HG03280 (cell line): ENCODE data around the gene USF3.

Source experiments
- ATAC-seq: cut with Tn5 transposase; IDR thresholded peaks from one replicate; pipeline ENCODE4 v1.9.1; 2021; ENCODE audit warnings: mild to moderate bottlenecking, moderate library complexity; ENCODE audit not compliant: unreplicated experiment

USF3 gene

DNA sequence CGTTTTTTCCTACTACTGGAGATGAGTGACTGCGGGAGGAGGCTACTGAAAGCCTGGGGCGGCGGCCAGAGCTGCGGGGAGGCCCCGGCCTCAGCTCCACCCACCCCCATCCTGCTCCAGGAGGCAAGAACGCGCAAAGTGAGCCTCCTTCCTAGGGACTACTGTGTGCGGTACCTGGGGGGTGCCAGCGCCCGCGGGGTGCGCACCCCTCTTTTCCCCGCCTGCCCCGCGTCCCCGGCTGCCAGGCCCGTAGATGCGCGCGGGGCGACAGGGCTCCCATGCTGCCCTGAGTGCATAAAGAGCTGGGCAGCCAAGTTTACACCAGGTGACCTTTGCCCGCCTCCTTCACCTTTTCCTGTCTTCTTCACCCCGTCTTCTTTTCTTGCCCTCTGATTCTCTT lies 2.5 kb upstream of the USF3 start:
- no peak for ATAC-seq

DNA sequence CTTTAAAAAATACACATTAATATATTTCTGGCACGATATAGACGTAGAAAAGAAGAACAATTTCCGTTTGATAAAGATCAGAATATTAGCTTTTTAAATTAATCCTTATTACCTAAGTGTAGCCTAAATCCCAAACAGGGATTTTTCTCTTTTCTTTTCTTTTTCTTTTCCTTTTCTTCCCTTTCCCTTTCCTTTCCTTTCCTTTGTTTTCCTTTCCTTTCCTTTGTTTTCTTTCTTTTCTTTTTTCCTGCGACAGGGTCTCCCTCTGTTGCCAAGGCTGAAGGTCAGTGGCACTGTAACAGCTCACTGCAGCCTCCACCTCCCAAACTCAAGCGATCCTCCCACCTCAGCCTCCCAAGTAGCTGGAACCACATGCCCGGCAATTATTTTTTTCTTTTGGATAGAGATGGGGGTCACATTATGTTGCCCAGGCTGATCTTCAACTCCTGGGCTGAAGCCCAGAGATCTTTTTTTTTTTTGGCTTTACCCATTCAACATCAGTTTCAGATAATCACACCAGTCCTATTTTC lies 1.8 kb upstream of the USF3 start:
- ATAC-seq = no peak

DNA sequence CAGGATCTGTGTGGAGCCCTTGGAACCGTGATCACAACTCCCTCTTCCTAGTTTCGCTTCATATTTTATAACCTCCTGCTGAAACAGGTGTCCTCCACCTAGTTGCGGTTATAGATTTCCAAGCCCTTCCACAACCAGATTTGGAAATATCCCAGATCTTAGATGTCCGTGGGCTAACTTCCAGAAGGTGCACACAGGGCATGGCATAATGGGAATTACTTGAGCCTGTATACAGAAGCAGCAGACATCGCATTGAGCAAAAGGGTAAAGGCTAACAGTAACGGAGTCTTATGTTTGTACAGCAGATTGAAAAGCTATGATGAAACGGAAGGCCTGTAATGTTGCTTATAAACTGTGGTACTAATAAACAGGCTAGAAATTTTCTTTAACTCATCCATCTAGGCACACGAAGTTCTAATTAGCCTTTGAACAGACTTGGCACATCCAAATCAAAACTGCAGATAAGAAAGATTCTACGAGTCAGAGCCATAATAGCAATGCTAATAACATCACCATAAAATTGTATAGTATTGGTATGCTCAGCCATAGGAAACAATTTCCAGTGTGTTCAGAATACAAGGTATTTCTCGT lies 1.2 kb upstream of the USF3 start:
- ATAC-seq = no peak

DNA sequence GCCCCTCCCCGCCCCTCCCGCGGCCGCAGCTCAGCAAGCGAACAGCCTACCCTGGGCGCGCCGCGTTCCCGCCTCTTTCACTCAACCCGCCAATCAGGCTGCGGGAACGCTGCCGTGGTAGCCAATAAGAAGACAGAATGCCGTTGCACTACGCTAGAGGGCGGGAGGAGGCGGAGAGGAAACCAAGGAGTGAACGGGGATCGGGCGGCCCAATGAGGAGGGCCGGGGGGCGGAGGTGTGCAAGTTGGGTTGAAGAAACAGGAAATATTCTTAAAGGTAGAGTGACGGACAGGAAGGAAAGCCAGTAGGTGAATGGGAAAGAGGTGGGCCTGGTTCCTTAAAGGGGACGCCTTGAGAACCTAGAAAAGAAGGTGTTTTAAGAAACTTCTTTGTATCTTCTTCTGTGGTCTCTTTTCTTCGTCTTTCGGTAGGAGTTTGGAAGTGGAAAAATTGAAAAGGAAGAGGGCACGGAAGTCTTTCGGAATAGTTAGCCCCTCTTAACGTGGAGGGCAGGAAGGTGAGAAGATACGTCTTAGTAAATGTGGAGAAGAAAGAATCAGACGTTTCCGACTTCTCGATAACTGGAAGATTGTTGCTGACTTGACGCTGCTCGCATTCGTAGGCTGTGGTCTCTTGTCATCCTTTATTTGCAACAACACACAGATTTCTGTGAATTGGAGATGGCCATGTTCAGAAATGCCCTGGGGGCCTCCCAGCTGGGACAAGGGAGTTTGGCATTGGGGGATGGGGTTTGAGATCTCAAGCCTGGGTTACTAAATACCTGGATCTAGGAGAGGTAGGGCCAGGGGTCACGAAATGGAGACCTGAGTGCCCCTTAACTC lies 437 bp upstream of the USF3 start:
- peak; percentile 95 for ATAC-seq

DNA sequence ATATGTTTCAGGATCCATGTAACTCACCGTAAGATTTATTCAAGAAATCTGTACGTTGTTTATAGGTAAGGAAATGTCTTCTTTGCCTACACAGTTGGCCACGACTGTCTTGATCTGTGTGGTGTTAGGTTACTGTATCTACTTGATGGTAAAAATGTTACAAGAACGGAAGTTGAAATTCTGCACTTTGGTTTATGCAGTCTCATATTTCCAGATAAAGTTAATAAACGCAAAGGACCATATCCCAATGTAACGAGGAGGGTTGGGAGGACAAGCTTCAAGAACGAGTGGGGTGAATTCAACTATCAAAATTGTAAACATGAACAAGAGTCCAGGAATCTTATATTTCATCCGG lies 1.0 kb downstream of the USF3 start:
- ATAC-seq = no peak

DNA sequence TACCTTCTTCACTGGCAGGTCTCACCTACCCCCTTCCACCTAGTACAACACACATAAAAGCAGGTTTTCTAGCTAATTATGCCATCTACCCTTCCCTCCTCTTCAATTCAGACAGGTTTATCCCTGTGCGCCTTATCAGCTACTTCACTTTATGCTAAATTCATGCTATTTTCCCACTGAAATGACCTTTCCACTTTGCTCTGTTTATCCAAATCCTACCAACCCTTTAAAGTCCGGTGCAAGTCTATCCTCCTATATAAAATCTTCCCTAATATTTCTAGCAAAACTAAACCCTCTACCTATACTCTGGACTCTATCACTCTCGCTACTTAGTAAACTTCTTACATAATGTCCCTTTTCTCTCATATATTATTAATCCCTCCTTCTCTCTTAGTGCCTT lies 6.0 kb downstream of the USF3 start:
- ATAC-seq = no peak

DNA sequence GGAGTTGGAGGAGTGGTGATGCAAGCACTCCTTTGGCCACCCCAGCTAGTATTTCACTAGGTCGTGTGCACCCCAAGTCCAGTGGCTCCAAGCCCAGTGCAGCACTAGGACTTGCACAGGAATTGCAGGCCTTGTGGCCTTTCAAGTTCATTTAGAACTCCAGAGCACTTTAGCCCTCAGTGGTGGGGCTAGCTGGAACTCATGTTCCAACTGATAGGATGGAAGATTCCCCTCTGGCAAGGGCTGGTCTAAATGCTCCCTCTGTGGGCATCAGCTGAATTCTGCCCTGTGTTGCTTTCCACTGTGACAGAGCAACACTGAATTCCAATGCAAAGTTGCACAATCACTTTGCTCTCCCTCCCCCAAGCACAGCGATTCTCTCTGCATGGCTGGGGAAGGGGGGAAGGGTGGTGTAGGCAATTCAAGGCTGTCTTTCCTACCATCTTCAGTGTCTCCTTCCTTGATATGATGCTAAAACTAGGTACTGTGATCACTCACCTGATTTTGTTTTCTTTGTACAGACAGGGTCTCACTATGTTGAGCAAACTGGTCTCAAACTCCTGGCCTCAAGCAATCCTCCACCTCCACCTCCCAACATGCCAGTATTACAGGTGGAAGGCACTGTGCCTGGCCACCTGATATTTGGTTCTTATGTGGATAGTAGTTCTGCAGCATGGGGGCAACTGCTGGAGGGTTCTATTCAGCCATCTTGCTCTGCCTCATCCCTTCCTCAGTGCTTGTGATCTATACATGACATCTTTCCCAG lies 10.3 kb downstream of the USF3 start:
- no peak for ATAC-seq

DNA sequence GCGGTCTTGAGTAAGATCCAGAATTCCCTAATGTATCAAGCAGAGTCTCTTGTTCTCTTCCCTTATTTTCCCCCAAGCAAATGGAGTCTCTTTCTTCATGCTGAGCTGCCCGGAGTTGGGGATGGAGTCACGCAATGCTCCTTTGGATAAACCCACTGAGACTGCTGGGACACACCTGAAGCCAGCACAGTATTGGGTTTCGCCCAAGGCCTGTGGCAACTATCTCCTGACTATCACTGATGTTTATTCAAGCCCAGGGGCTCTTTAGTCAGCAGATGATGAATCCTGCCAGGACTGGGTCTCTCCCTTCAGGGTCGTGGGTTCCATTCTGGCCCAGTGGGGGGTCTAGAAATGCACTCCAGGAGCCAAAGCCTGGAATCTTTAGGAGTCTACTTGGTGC lies 11.3 kb downstream of the USF3 start:
- no peak for ATAC-seq

DNA sequence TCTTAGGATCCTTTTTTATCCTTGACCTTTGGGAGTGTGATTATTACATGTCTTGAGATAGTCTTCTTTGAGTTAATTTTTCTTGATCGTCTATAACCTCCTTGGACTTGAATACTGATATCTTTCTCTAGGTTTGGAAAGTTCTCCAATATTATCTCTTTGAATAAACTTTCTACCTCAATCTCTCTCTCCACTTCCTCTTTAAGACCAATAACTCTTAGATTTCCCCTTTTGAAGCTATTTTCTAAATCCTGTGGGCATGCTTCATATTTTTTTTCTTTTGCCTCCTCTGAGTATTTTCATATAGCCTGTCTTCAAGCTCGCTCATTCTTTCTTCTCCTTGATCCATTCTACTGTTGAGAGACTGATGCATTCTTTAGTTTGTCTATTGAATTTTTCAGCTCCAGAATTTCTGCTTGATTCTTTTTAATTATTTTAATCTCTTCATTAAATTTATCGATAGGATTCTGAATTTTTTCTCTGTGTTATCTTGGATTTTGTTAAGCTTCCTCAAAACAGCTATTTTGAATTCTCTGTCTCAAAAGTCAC lies 12.1 kb downstream of the USF3 start:
- no peak for ATAC-seq

DNA sequence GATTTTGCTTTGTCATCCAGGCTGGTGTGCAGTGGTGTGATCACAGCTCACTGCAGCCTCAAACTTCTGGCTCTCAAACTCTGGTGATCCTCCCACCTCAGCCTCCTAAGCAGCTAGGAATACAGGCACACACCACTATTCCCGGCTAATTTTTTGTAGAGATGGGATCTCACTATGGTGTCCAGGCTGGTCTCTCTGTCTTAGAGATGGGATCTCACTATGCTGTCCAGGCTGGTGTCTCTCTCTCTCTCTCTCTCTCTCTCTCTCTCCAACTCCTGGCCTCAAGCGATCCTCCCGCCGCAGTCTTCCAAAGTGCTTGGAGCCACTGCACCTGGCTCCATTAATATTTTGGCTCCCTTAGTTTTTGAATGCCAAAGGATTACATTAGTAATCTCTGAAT lies 17.7 kb downstream of the USF3 start:
- no peak for ATAC-seq

DNA sequence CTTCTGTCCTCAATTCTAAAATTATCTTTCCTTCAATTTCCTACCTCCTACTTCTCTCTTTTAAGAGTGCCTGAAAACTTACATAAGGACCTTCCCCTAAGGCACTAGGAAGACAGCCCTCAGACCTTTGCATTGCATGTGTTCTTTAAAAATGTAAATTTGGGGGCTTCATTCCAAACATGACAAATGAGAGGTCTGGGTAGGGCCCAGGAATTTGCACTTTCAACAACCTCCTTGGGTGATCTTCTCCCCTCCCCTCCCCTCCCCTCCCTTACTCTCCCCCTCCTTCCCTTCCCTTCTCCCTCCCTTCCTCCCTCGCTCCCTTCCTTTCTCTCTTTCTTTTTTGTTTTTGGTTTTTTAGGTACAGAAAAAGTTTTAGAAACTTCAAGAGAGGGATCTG lies 18.7 kb downstream of the USF3 start:
- ATAC-seq = no peak

DNA sequence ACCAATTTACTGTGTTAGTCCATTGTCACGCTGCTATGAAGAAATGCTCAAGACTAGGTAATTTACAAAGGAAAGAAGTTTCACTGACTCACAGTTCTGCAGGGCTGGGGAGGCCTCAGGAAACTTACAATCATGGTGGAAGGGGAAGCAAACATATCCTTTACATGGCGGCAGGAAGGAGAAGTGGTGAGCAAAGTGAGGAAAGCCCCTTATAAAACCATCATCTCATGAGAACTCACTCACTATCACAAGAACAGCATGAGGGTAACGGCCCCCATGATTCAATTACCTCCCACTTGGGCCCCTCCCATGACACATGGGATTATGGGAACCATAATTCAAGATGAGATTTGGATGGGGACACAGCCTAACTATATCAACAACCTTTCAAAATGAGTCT lies 20.2 kb downstream of the USF3 start:
- ATAC-seq = no peak

DNA sequence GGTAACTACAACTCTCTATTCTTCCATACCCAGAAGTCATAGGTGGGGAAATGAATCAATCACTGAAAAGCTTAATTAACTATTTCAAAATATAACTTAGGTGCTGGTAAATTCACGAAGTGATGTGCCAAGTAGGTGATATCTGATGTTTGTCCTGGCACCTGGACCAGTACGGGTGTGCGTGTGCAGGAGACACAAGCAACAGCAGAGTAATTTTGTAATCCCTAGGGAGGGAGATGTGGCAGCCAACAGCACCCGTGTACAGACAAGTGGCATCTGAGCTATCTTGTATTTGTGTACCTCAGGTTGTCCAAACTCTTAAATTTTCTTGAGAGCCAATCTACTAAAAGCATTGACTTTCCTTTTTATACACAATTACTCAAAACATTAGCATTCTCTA lies 22.8 kb downstream of the USF3 start:
- ATAC-seq = no peak

DNA sequence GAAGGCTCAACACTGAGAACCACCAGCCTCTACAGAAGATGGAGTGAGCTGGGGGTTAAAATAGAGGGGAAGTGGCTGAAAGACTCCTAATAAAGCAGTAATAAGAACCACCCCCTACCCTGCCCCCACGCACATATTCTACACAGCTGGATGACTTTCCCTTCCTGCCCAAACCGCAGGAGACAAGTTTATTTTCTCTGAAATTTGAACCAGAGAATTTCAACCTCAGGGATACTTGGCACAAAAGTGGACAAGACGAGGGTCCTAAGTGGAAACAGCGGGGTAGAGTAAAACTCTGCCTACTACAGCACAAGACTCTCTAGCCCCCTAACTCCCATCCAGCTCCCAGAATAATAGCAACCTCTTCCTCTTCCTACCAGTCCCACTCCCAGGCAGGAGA lies 28.4 kb downstream of the USF3 start:
- ATAC-seq = no peak

DNA sequence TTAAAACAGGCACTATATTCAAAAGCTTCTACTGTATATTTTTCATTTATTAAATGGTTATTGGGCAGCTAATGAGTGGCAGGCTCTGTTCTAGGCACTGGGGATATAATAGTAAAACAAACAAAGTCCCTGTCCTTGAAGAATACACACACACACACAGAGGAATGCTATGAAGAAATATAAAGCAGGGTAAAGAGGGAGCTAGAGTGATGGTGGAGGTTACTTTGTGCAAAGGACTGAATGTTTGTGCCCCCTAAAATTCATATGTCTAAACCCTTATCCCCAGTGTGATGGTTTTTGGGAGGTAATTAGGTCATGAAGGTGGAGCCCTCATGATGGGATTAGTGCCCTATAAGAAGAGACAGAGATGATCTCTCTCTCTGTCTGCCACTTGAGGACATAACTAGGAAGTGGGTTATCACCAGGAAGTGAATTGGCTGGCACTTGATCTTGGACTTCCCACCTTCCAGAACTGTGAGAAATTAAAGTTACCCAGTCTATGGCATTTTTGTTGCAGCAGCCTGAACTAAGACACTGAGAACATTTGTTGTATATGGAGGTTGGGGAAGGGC lies 31.8 kb downstream of the USF3 start:
- ATAC-seq = no peak

DNA sequence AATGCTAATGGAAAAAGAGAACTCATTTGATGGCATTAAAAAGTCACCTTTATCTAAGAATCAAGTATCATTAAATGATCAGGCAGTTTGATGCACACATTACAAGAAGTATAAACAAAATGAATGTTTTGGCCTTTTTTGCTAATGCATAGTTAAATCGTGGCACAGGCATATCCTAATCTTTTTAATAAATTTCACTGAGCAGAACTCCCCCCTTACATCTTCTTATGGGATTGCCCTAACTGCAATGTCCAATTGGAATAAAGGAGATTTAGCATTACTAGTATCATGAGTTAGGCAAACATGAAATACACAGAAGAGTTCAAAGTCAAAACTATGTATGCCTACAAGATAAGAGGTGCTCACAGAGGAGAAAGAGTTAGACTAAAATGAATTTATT lies 32.7 kb downstream of the USF3 start:
- ATAC-seq = no peak

DNA sequence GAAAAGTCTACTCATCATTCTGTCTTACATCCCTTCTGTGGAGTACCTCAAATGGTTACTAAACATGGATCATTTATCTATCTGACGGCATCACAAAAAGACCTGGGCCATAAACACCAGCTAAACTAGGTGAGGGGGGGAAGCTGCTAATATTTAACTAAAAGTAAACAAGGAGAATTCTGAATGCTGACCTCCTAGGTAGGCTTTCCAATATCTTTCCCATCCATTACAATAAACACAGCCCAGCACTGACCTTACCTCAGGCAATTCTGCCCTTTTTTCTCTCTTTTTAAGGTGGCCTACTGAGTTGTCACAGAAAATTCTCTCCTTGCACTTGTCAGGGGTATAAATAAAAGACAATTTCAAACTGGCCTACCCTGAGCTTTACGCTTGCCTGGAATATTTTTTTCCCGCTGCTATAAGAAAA lies 33.1 kb downstream of the USF3 start:
- ATAC-seq = no peak

DNA sequence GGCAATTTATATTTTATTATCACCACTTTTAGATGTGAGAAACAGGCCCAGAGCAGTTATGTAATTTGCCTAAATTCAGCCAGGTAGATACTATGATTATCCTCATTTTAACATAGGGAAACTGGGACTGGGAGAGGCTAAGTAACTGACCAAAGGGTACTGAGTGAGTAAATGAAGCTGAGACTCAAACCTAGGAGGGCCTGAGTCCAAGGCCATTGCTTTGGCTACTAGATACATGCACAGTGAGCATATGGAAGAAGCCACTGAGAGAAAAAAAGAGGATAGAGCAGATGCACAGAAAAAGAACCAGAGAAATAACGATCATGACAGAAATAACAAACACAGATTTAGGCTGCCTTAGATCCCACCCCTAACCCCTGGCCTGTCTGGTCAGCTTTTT lies 33.6 kb downstream of the USF3 start:
- ATAC-seq = no peak

DNA sequence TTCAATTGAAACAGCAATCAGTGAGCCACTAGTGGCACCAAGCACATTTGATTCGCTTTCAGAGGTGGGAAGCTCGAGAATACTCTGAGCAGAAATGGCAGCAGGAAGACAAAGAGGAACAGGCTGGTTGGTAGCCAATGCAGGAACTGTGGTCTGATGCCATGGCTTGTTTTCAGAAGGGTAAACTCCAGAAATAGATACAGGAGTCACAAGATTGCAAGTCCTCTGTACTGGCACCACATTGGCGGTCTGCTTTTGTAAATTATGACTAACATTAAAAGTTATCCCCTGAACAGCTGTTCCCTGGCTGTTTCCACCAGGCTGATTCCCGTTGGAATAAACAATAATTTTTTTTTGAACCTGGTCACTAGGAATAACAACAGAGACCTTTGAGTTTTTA lies 35.5 kb downstream of the USF3 start:
- no peak for ATAC-seq

DNA sequence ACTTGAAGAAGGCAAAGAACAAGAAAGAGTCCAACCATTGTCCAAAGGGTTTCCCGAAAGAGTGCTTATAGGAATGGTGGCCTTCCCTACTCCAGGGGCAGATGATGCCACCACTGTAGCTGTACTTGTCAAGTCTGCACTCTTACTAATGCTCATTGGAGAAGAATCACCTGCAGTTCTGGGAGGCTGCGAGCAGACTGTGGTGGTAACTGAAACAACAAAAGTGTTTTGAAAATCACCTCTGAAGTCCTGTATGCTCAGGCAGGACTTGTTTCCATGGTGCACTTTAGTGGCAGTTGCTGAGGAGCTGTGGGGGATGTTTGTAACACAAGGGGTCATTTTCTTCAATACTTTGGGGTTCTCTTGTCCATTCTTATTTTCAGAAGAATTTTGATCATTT lies 36.0 kb downstream of the USF3 start:
- no peak for ATAC-seq

DNA sequence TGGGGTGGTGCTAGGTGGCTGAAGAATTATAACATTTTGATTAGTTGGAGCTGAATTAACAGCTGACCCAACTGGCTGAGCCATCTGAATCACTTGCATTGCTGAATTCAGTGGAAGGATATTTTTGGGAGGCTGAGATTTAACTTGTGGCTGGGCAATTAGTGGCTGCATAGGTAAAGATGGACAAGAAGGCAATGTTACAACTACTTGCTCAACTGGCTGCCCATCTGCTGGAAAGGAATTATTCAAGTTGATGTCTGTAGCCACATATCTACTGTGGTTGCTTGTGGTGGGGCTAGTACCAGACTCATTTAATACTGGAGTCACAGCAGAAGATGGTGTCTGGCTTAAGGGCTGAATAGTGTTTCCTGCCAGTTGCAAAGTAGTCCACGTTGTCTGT lies 36.4 kb downstream of the USF3 start:
- no peak for ATAC-seq
